ENCODE data around the gene NOXRED1. TPM values are rescaled to one million over a fixed set of nuclear protein-coding genes. Genes with fewer than 3 reads are reported as not detected.
A peak's percentile ranks its signal among the peaks of the same experiment; 100 is the strongest.

NOXRED1 gene, protein sequence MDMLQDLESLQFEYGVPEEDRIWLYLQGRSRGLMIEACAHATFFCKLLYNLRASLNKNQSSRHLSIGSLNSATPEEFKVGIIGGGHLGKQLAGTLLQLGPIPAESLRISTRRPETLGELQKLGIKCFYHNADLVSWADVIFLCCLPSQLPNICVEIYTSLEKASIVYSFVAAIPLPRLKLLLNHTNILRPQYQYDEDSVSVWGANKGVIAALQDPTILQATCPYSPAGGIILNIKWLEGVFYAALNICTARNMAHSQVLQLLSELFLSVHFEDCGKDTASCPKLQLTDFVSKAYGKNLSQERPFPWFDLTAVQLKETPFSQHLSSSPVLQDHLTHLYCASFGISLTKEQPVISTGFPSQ
- total RNA-seq (2021) (0.58 and 1.0 TPM in 2 replicates), Bru-seq, nascent RNA (percentile 46 among the genes with signal in this experiment), BruChase-seq, experiment 1, labeled RNA remaining after a 2-hour chase (percentile 42 among the genes with signal in this experiment), BruChase-seq, experiment 2, labeled RNA remaining after a 6-hour chase (percentile 42 among the genes with signal in this experiment)
- long read RNA-seq, partial matches to known transcripts = 0 of 1 reads
- long read RNA-seq, other reads (novel, unspliced or antisense) = 1 of 1 reads

DNA sequence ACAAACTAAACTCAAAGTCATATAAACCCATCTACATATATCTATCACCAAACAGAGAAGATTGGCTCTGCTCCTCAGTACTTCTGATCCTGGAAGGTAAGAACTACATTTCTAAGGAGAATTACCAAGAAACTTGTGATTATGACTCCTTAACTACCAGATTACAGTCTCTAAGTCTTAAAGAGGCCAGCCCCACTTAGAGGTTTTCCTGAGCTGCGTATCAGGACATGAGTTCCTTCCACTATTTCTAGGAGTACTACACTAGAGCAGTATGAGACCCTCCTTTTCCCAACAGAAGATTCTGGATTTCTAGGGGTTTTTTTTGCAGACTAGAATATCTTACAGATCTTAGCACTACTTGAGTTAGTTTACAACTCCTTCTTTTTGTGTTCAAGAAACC is at the start of gene NOXRED1:
NOXRED1 (minus strand) TSS at position 101 of the 400 bp plus-strand sequence. CDS start 634 bp downstream, outside the sequence.
- Histone ChIP-seq H3K36me3 (ENCODE audit: insufficient read depth, low read length, poor library complexity, severe bottlenecking) (peaks cover 29% of the 10 kb centered on the region), H3K9me3 (ENCODE audit: low read depth, low read length, poor library complexity, severe bottlenecking) (no peaks in the 10 kb centered on the region), H3K4me1 (ENCODE audit: insufficient read depth, low read length, poor library complexity, severe bottlenecking) (no peaks in the 10 kb centered on the region), H3K4me3 (ENCODE audit: low read depth, low read length, poor library complexity, severe bottlenecking) (no peak within 1 kb of the TSS), H3K27ac (ENCODE audit: low read depth, low read length, poor library complexity, severe bottlenecking) (no peak within 1 kb of the TSS), H3K27me3 (replicated peaks; ENCODE audit: insufficient read depth, low read depth, low read length, poor library complexity) (no peaks in the 10 kb centered on the region)
- intact Hi-C loops (cut with micrococcal nuclease; ENCODE audit: unreplicated experiment) = no loop called here
- no peak for DNase-seq (ENCODE audit: low spot score)
- no TSS peak for BruUV-seq (replicated peaks)
- TF ChIP-seq, protein P1, sequence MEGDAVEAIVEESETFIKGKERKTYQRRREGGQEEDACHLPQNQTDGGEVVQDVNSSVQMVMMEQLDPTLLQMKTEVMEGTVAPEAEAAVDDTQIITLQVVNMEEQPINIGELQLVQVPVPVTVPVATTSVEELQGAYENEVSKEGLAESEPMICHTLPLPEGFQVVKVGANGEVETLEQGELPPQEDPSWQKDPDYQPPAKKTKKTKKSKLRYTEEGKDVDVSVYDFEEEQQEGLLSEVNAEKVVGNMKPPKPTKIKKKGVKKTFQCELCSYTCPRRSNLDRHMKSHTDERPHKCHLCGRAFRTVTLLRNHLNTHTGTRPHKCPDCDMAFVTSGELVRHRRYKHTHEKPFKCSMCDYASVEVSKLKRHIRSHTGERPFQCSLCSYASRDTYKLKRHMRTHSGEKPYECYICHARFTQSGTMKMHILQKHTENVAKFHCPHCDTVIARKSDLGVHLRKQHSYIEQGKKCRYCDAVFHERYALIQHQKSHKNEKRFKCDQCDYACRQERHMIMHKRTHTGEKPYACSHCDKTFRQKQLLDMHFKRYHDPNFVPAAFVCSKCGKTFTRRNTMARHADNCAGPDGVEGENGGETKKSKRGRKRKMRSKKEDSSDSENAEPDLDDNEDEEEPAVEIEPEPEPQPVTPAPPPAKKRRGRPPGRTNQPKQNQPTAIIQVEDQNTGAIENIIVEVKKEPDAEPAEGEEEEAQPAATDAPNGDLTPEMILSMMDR (conservative IDR thresholded peaks at IDR 0.05; ENCODE audit: low read depth, low read length) = no peak
- TF ChIP-seq EZH2 (IDR thresholded peaks at IDR 0.05; ENCODE audit: borderline replicate concordance, low read depth, low read length, poor library complexity, severe bottlenecking) = no peak
- ChIA-PET CTCF (no interaction called here), POLR2A (ENCODE audit: low non-redundant PET) (no interaction called here)

DNA sequence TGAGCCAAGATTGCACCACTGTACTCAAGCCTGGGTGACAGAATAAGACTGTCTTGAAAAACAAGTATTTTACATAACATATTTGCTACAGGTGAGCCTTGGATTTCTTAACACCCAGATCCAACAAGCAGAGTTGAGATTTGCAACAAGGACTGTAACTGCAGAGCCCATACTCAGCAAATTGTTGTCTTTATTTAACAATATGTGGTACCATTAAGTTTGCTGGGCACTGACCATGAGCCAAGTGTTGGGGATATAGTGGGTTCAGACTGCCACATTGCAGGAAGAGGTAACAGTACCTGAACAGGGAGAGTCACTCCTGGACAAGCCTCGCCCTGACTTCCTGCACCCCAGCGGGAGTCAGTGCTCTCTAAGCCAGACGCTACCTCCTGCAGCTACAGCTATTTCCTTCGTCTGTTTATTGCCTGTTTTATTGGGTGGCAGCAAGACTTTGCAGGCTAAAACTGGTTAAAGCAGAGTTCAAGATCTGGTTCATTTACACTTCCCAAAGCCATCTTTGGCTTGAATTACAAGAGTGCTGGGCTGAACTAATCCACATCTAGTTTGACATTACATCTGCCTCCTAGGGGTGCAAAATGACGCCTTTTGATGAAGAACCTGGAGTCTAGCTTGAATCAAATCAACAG is 47.0 kb upstream of the NOXRED1 start:
- no peaks in the 10 kb centered on the region for H3K9me3 ChIP-seq (ENCODE audit: low read depth, low read length, poor library complexity, severe bottlenecking)
- H3K4me1 ChIP-seq (ENCODE audit: insufficient read depth, low read length, poor library complexity, severe bottlenecking) = no peaks in the 10 kb centered on the region
- TF ChIP-seq, protein P1 (conservative IDR thresholded peaks at IDR 0.05; ENCODE audit: low read depth, low read length) = no peak
- no peak for TF ChIP-seq EZH2 (IDR thresholded peaks at IDR 0.05; ENCODE audit: borderline replicate concordance, low read depth, low read length, poor library complexity, severe bottlenecking)
- ChIA-PET POLR2A (ENCODE audit: low non-redundant PET) (no interaction called here), CTCF (no interaction called here)
- intact Hi-C loops (cut with micrococcal nuclease; ENCODE audit: unreplicated experiment) = no loop called here
- no peak overlapping the region for H3K4me3 ChIP-seq (ENCODE audit: low read depth, low read length, poor library complexity, severe bottlenecking)
- no peaks in the 10 kb centered on the region for H3K27me3 ChIP-seq (replicated peaks; ENCODE audit: insufficient read depth, low read depth, low read length, poor library complexity)
- DNase-seq (ENCODE audit: low spot score) = peak; percentile 48
- no peak overlapping the region for H3K27ac ChIP-seq (ENCODE audit: low read depth, low read length, poor library complexity, severe bottlenecking)
- peaks cover 42% of the 10 kb centered on the region for H3K36me3 ChIP-seq (ENCODE audit: insufficient read depth, low read length, poor library complexity, severe bottlenecking)
- BruUV-seq (replicated peaks) = no TSS peak

DNA sequence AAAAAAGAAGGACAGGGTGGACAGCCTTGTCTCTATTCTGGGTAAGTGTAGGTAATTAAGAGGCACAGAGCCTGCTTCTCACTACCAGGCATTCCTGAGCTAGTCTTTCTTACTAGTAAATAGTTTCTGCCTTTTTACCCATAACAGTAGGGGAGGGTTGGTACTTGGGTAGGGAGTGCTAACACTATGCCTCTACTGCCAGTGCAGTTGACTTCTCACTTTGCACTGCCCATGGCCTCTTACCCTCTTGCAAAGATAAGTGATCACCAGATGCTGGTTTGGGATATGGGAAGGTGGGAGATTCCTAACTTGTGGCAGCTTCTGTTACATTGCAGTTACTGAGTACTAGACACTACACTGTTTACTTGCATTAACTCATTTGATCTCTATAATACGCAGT is 46.2 kb upstream of the NOXRED1 start:
- H3K36me3 ChIP-seq (ENCODE audit: insufficient read depth, low read length, poor library complexity, severe bottlenecking) = peaks cover 50% of the 10 kb centered on the region
- ChIA-PET CTCF (no interaction called here), POLR2A (ENCODE audit: low non-redundant PET) (no interaction called here)

More for the DNA sequence above, 46.2 kb upstream of the NOXRED1 start:
- no peaks in the 10 kb centered on the region for H3K27me3 ChIP-seq (replicated peaks; ENCODE audit: insufficient read depth, low read depth, low read length, poor library complexity)
- H3K4me3 ChIP-seq (ENCODE audit: low read depth, low read length, poor library complexity, severe bottlenecking) = no peak overlapping the region
- H3K4me1 ChIP-seq (ENCODE audit: insufficient read depth, low read length, poor library complexity, severe bottlenecking) = no peaks in the 10 kb centered on the region
- DNase-seq (ENCODE audit: low spot score) = no peak
- BruUV-seq (replicated peaks) = no TSS peak
- H3K9me3 ChIP-seq (ENCODE audit: low read depth, low read length, poor library complexity, severe bottlenecking) = no peaks in the 10 kb centered on the region
- intact Hi-C loops (cut with micrococcal nuclease; ENCODE audit: unreplicated experiment) = no loop called here
- TF ChIP-seq, protein P1 (conservative IDR thresholded peaks at IDR 0.05; ENCODE audit: low read depth, low read length) = no peak
- TF ChIP-seq EZH2 (IDR thresholded peaks at IDR 0.05; ENCODE audit: borderline replicate concordance, low read depth, low read length, poor library complexity, severe bottlenecking) = no peak
- H3K27ac ChIP-seq (ENCODE audit: low read depth, low read length, poor library complexity, severe bottlenecking) = no peak overlapping the region

Measured in A673 (cell line).